Mesendoderm (in vitro differentiated cells): ENCODE results near the gene KRT86.

Experiments
- DNase-seq: peaks from one replicate; pipeline ENCODE4 v3.0.0; 2013
- H2AK5ac ChIP-seq: 2 replicates; pipeline ENCODE4 v1.6.1; 2013; ENCODE audit warnings: low read length, inconsistent platforms
- H2BK120ac ChIP-seq: 2 replicates; pipeline ENCODE4 v1.6.1; 2013; ENCODE audit warnings: low read depth, mild to moderate bottlenecking, low read length, moderate library complexity, mixed read lengths
- H2BK15ac ChIP-seq: replicated peaks from 2 replicates; pipeline ENCODE4 v1.6.1; 2013; ENCODE audit warnings: low read depth, mild to moderate bottlenecking, moderate library complexity
- H2BK5ac ChIP-seq: 2 replicates; pipeline ENCODE4 v1.6.1; 2013; ENCODE audit warnings: low read length, inconsistent platforms
- H3K18ac ChIP-seq: 2 replicates; pipeline ENCODE4 v1.6.1; 2013; ENCODE audit warnings: mild to moderate bottlenecking, low read length, mixed read lengths
- H3K23ac ChIP-seq: one replicate; pipeline ENCODE4 v1.6.1; 2013; ENCODE audit warnings: low read length
- H3K27ac ChIP-seq: 2 replicates; pipeline ENCODE4 v1.5.1; 2013; ENCODE audit warnings: low read depth, mild to moderate bottlenecking, inconsistent platforms, low read length, moderate library complexity
- H3K27me3 ChIP-seq: 2 replicates; pipeline ENCODE4 v1.6.1; 2013; ENCODE audit warnings: low read length, control low read depth, mild to moderate bottlenecking, inconsistent platforms; ENCODE audit not compliant: insufficient read depth, poor library complexity
- H3K36me3 ChIP-seq: 2 replicates; pipeline ENCODE4 v1.6.1; 2013; ENCODE audit warnings: low read length, inconsistent platforms; ENCODE audit not compliant: control insufficient read depth, insufficient read depth
- H3K4ac ChIP-seq: one replicate; pipeline ENCODE4 v1.6.1; 2013; ENCODE audit warnings: low read depth, mild to moderate bottlenecking, low read length, moderate library complexity
- H3K4me1 ChIP-seq: 2 replicates; pipeline ENCODE4 v1.6.1; 2013; ENCODE audit warnings: low read depth, low read length, inconsistent platforms; ENCODE audit not compliant: control insufficient read depth
- H3K4me2 ChIP-seq: 2 replicates; pipeline ENCODE4 v1.6.1; 2013; ENCODE audit warnings: low read length
- H3K4me3 ChIP-seq: 2 replicates; pipeline ENCODE4 v1.5.1; 2013; ENCODE audit warnings: mild to moderate bottlenecking, low read length
- H3K56ac ChIP-seq: one replicate; pipeline ENCODE4 v1.6.1; 2013; ENCODE audit warnings: low read length
- H3K79me1 ChIP-seq: 2 replicates; pipeline ENCODE4 v1.6.1; 2013; ENCODE audit warnings: low read length, inconsistent platforms
- H3K79me2 ChIP-seq: 2 replicates; pipeline ENCODE4 v1.6.1; 2013; ENCODE audit warnings: mild to moderate bottlenecking, low read length; ENCODE audit not compliant: control insufficient read depth, insufficient read depth
- H3K9ac ChIP-seq: 2 replicates; pipeline ENCODE4 v1.6.1; 2013; ENCODE audit warnings: low read length, inconsistent platforms
- H4K5ac ChIP-seq: one replicate; pipeline ENCODE4 v1.6.1; 2013; ENCODE audit warnings: low read length
- H4K8ac ChIP-seq: one replicate; pipeline ENCODE4 v1.6.1; 2013; ENCODE audit warnings: low read depth, mild to moderate bottlenecking, control low read depth, low read length, moderate library complexity
- WGBS: extraction: QIAGEN DNeasy Blood & Tissue Kit; methylation state at CpG from one replicate; pipeline ENCODE4 v1.1.7; 2013; ENCODE audit warnings: low lambda C conversion rate, missing lambda C conversion rate; ENCODE audit not compliant: insufficient coverage; ENCODE audit errors: extremely low coverage; 5-methylcytosine and 5-hydroxymethylcytosine counted together

Gene KRT86

GRCh38 chr12:52254180-52254964, 20.1 kb upstream of the KRT86 start:
- no peak overlapping the region for H3K4me3 ChIP-seq
- no peak overlapping the region for H2BK120ac ChIP-seq
- H3K79me1 ChIP-seq = no peaks in the 10 kb centered on the region
- H3K27me3 ChIP-seq = peaks cover 19% of the 10 kb centered on the region
- H3K27ac ChIP-seq = no peak overlapping the region
- no peak overlapping the region for H3K9ac ChIP-seq
- no peaks in the 10 kb centered on the region for H3K36me3 ChIP-seq
- H3K79me2 ChIP-seq = no peaks in the 10 kb centered on the region
- WGBS = no CpG with 5 or more reads among the region's 10 CpGs
- no peak overlapping the region for H2BK15ac ChIP-seq
- no peaks in the 10 kb centered on the region for H3K4me1 ChIP-seq
- no peak overlapping the region for H2AK5ac ChIP-seq
- no peak overlapping the region for H3K18ac ChIP-seq
- H3K23ac ChIP-seq = no peak overlapping the region
- no peak overlapping the region for H3K4ac ChIP-seq
- no peak overlapping the region for H4K5ac ChIP-seq
- no peak for DNase-seq
- H2BK5ac ChIP-seq = no peak overlapping the region
- H3K4me2 ChIP-seq = no peak overlapping the region
- no peak overlapping the region for H4K8ac ChIP-seq
- H3K56ac ChIP-seq = no peak overlapping the region

GRCh38 chr12:52254965-52255751, 19.3 kb upstream of the KRT86 start:
- H3K23ac ChIP-seq = no peak overlapping the region
- H3K36me3 ChIP-seq = no peaks in the 10 kb centered on the region
- no peak overlapping the region for H3K4ac ChIP-seq
- DNase-seq = no peak
- H3K27ac ChIP-seq = no peak overlapping the region
- H3K9ac ChIP-seq = no peak overlapping the region
- no peak overlapping the region for H2BK5ac ChIP-seq
- no peak overlapping the region for H3K4me3 ChIP-seq
- no peaks in the 10 kb centered on the region for H3K4me1 ChIP-seq
- H2AK5ac ChIP-seq = no peak overlapping the region
- H3K79me2 ChIP-seq = no peaks in the 10 kb centered on the region
- H4K8ac ChIP-seq = no peak overlapping the region
- no peak overlapping the region for H2BK15ac ChIP-seq
- no peak overlapping the region for H3K18ac ChIP-seq
- H3K79me1 ChIP-seq = no peaks in the 10 kb centered on the region
- H3K27me3 ChIP-seq = peaks cover 14% of the 10 kb centered on the region
- H3K4me2 ChIP-seq = no peak overlapping the region
- no peak overlapping the region for H3K56ac ChIP-seq
- no peak overlapping the region for H4K5ac ChIP-seq
- WGBS = no CpG with 5 or more reads among the region's 7 CpGs
- no peak overlapping the region for H2BK120ac ChIP-seq

- WGBS = no CpG with 5 or more reads among the region's 9 CpGs
- Histone ChIP-seq H3K4me1 (no peaks in the 10 kb centered on the region), H3K4ac (no peak overlapping the region), H2AK5ac (no peak overlapping the region), H2BK5ac (no peak overlapping the region), H3K4me2 (no peak overlapping the region), H3K4me3 (no peak overlapping the region), H2BK15ac (no peak overlapping the region), H4K8ac (no peak overlapping the region), H3K27ac (no peak overlapping the region), H4K5ac (no peak overlapping the region), H3K27me3 (peaks cover 10% of the 10 kb centered on the region), H3K36me3 (no peaks in the 10 kb centered on the region), H3K56ac (no peak overlapping the region), H2BK120ac (no peak overlapping the region), H3K18ac (no peak overlapping the region), H3K79me2 (no peaks in the 10 kb centered on the region), H3K9ac (no peak overlapping the region), H3K23ac (no peak overlapping the region), H3K79me1 (no peaks in the 10 kb centered on the region)
- no peak for DNase-seq
Observed at GRCh38 chr12:52255926-52256583, 18.4 kb upstream of the KRT86 start.

- no peak overlapping the region for H3K4me2 ChIP-seq
- H2BK5ac ChIP-seq = no peak overlapping the region
- no peaks in the 10 kb centered on the region for H3K4me1 ChIP-seq
- H4K8ac ChIP-seq = no peak overlapping the region
- H3K27ac ChIP-seq = no peak overlapping the region
- H3K36me3 ChIP-seq = no peaks in the 10 kb centered on the region
- no peaks in the 10 kb centered on the region for H3K79me2 ChIP-seq
- H2AK5ac ChIP-seq = no peak overlapping the region
- DNase-seq = no peak
- H3K4me3 ChIP-seq = no peak overlapping the region
- H3K56ac ChIP-seq = no peak overlapping the region
- no peak overlapping the region for H3K9ac ChIP-seq
- H3K27me3 ChIP-seq = peaks cover 10% of the 10 kb centered on the region
- H2BK120ac ChIP-seq = no peak overlapping the region
- H4K5ac ChIP-seq = no peak overlapping the region
- H3K23ac ChIP-seq = no peak overlapping the region
- WGBS = no CpG with 5 or more reads among the region's 2 CpGs
- no peaks in the 10 kb centered on the region for H3K79me1 ChIP-seq
- H2BK15ac ChIP-seq = no peak overlapping the region
- H3K4ac ChIP-seq = no peak overlapping the region
- no peak overlapping the region for H3K18ac ChIP-seq
Observed at GRCh38 chr12:52256584-52256935, 17.9 kb upstream of the KRT86 start.

GRCh38 chr12:52257074-52257551, 17.3 kb upstream of the KRT86 start:
- Histone ChIP-seq H3K79me1 (no peaks in the 10 kb centered on the region), H3K4me1 (no peaks in the 10 kb centered on the region), H3K79me2 (no peaks in the 10 kb centered on the region), H2BK5ac (no peak overlapping the region), H2AK5ac (no peak overlapping the region), H3K27me3 (peaks cover 10% of the 10 kb centered on the region), H3K4me2 (no peak overlapping the region), H4K8ac (no peak overlapping the region), H3K18ac (no peak overlapping the region), H3K4ac (no peak overlapping the region), H2BK15ac (no peak overlapping the region), H3K56ac (no peak overlapping the region), H2BK120ac (no peak overlapping the region), H3K27ac (no peak overlapping the region), H3K4me3 (no peak overlapping the region), H3K23ac (no peak overlapping the region), H4K5ac (no peak overlapping the region), H3K9ac (no peak overlapping the region), H3K36me3 (no peaks in the 10 kb centered on the region)
- no CpG with 5 or more reads among the region's 4 CpGs for WGBS
- no peak for DNase-seq
